Brain microvascular endothelial cell (primary cell): ENCODE results near the gene PIGW.

Source experiments
- DNase-seq: peaks from one replicate; pipeline ENCODE4 v3.0.0-alpha.2; 2020
- H3K27ac ChIP-seq: fragments of 250-450 bp; sonication (Bioruptor Pico); 2 replicates; pipeline ENCODE4 v1.5.1; 2020; ENCODE audit warnings: mild to moderate bottlenecking, moderate library complexity
- H3K27me3 ChIP-seq: fragments of 250-450 bp; sonication (Bioruptor Pico); replicated peaks from 2 replicates; pipeline ENCODE4 v1.5.1; 2020; ENCODE audit warnings: mild to moderate bottlenecking
- H3K36me3 ChIP-seq: fragments of 250-450 bp; sonication (Bioruptor Pico); replicated peaks from 2 replicates; pipeline ENCODE4 v1.5.1; 2020; ENCODE audit warnings: mild to moderate bottlenecking
- H3K4me3 ChIP-seq: 2 replicates; pipeline ENCODE4 v1.5.1; 2011; ENCODE audit warnings: low read depth, mild to moderate bottlenecking, control low read depth, low read length, moderate library complexity
- CTCF ChIP-seq: IDR thresholded peaks from 2 replicates; pipeline ENCODE4 v1.5.1; 2011; ENCODE audit warnings: low read depth, mild to moderate bottlenecking, moderate library complexity, low read length, control low read depth, inconsistent platforms; ENCODE audit errors: missing control alignments
- in situ Hi-C: cut with HindIII; loops from 2 replicates; pipeline ENCODE4 v1.10.0; 2017; ENCODE audit warnings: low sequenced_read_pairs, low pct_ligation_motif_present

Gene PIGW

GRCh38 chr17:36511216-36511615 is 23.6 kb upstream of the PIGW start:
- H3K4me3 ChIP-seq, result no peak overlapping the region
- in situ Hi-C loops, result no loop called here
- DNase-seq, result no peak
- H3K27me3 ChIP-seq, result no peaks in the 10 kb centered on the region
- TF ChIP-seq CTCF, result no peak
- H3K27ac ChIP-seq, result no peak overlapping the region
- H3K36me3 ChIP-seq, result peaks cover 22% of the 10 kb centered on the region

- Histone ChIP-seq H3K4me3 (no peak overlapping the region), H3K36me3 (peaks cover 23% of the 10 kb centered on the region), H3K27ac (no peak overlapping the region), H3K27me3 (no peaks in the 10 kb centered on the region)
- in situ Hi-C loops, result no loop called here
- no peak for DNase-seq
- no peak for TF ChIP-seq CTCF
Observed at GRCh38 chr17:36512641-36513040, 22.1 kb upstream of the PIGW start.

- no peaks in the 10 kb centered on the region for H3K27me3 ChIP-seq
- peaks cover 23% of the 10 kb centered on the region for H3K36me3 ChIP-seq
- no peak for DNase-seq
- no peak overlapping the region for H3K27ac ChIP-seq
- in situ Hi-C loops, result no loop called here
- H3K4me3 ChIP-seq, result no peak overlapping the region
- no peak for TF ChIP-seq CTCF
Observed at GRCh38 chr17:36514856-36515255, 19.9 kb upstream of the PIGW start.

DNA sequence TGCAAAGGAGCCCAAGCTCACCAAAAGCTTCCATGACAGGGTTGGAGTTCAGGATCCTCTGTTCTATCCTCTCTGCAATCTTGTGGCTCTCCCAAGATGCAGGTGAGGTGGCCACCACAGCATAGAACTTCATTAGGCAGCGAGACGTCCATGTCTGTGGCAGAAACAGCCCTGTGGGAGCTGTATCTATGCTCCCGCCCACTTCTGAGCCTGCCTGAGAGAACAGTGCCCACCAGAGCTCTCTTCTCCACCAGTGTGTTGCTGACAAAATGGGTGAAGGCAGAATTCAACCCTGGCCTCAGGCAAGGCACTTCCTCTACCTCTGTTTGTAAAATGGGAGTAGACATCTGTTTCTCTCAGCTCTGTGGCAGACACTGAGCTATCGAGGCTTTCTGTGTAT is 18.9 kb upstream of the PIGW start:
- in situ Hi-C loops, result no loop called here
- no peak overlapping the region for H3K4me3 ChIP-seq
- peaks cover 23% of the 10 kb centered on the region for H3K36me3 ChIP-seq
- H3K27me3 ChIP-seq, result no peaks in the 10 kb centered on the region
- H3K27ac ChIP-seq, result no peak overlapping the region
- no peak for TF ChIP-seq CTCF
- DNase-seq, result no peak

DNA sequence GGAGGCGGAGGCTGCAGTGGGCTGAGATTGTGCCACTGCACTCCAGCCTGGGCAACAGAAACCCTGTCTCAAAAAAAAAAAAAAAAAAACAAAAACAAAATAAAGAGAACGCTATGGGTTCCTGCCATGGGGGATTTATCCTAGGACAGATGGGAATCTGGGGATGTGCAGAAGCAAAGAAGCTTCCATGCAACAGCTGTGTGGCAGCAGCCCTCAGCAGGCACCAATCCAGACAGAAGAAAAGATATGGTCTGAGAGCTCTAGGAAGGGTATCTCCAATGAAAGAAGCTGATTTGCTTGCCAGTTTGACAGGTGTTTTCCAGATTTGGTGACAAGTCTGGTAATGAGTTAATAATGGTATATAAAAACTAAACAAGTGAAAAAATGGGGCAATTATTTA is 11.7 kb upstream of the PIGW start:
- no peak overlapping the region for H3K4me3 ChIP-seq
- in situ Hi-C loops, result no loop called here
- no peaks in the 10 kb centered on the region for H3K27me3 ChIP-seq
- TF ChIP-seq CTCF, result no peak
- no peak overlapping the region for H3K27ac ChIP-seq
- no peak for DNase-seq
- H3K36me3 ChIP-seq, result peaks cover 34% of the 10 kb centered on the region

DNA sequence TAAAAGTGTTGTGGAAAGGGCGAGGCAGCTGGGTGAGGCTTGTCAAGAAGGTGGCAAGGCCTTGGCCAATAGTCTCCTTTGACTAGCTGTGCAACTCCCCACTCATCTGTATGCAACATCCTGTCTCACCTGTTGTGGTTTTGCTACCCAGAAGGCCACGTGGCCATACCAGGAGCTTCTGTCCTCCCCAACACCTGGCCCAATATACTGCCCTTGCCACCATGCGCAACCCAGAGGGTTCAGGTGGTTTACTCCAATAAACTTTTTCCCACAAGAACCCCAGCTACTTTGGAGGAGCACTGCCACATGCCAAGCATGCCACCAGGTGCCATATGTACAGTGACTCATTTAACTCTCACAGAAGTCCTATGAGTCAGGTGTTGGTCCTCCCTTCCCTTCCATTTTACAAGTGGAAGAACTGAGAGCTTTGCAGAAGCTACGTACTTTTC is 10.3 kb upstream of the PIGW start:
- DNase-seq, result no peak
- in situ Hi-C loops, result no loop called here
- peaks cover 34% of the 10 kb centered on the region for H3K36me3 ChIP-seq
- H3K27ac ChIP-seq, result no peak overlapping the region
- H3K27me3 ChIP-seq, result no peaks in the 10 kb centered on the region
- no peak for TF ChIP-seq CTCF
- H3K4me3 ChIP-seq, result no peak overlapping the region
